ENCODE results near the gene EBF3. TPM values are rescaled to one million over a fixed set of nuclear protein-coding genes. Genes with fewer than 3 reads are reported as not detected.

Gene EBF3
- total RNA-seq, 1 experiment from 2014 or later = not detected

GRCh38 chr10:129800796-129801340 is 163.2 kb downstream of the EBF3 start:
- Mint-ChIP-seq H3K9me3 (ENCODE audit: low read depth, unreplicated experiment) (peaks cover 11% of the 10 kb centered on the region), H3K27me3 (ENCODE audit: unreplicated experiment) (no peaks in the 10 kb centered on the region), H3K36me3 (ENCODE audit: insufficient read depth, unreplicated experiment) (no peaks in the 10 kb centered on the region), H3K27ac (ENCODE audit: unreplicated experiment) (no peak overlapping the region), H3K4me3 (ENCODE audit: low read depth, unreplicated experiment) (no peak overlapping the region), H3K4me1 (ENCODE audit: low read depth, unreplicated experiment) (no peaks in the 10 kb centered on the region)
- intact Hi-C loops (cut with micrococcal nuclease; ENCODE audit: unreplicated experiment) = no loop called here
- TF ChIP-seq, protein P1, sequence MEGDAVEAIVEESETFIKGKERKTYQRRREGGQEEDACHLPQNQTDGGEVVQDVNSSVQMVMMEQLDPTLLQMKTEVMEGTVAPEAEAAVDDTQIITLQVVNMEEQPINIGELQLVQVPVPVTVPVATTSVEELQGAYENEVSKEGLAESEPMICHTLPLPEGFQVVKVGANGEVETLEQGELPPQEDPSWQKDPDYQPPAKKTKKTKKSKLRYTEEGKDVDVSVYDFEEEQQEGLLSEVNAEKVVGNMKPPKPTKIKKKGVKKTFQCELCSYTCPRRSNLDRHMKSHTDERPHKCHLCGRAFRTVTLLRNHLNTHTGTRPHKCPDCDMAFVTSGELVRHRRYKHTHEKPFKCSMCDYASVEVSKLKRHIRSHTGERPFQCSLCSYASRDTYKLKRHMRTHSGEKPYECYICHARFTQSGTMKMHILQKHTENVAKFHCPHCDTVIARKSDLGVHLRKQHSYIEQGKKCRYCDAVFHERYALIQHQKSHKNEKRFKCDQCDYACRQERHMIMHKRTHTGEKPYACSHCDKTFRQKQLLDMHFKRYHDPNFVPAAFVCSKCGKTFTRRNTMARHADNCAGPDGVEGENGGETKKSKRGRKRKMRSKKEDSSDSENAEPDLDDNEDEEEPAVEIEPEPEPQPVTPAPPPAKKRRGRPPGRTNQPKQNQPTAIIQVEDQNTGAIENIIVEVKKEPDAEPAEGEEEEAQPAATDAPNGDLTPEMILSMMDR (IDR thresholded peaks at IDR 0.05; ENCODE audit: unreplicated experiment) = no peak
- CTCF ChIA-PET = no interaction called here
- no TSS peak for BruUV-seq (replicated peaks)
- no peak for DNase-seq

- Mint-ChIP-seq H3K4me3 (ENCODE audit: low read depth, unreplicated experiment) (no peak overlapping the region), H3K4me1 (ENCODE audit: low read depth, unreplicated experiment) (no peaks in the 10 kb centered on the region), H3K27ac (ENCODE audit: unreplicated experiment) (no peak overlapping the region), H3K36me3 (ENCODE audit: insufficient read depth, unreplicated experiment) (no peaks in the 10 kb centered on the region), H3K9me3 (ENCODE audit: low read depth, unreplicated experiment) (peaks cover 12% of the 10 kb centered on the region), H3K27me3 (ENCODE audit: unreplicated experiment) (no peaks in the 10 kb centered on the region)
- no TSS peak for BruUV-seq (replicated peaks)
- intact Hi-C loops (cut with micrococcal nuclease; ENCODE audit: unreplicated experiment) = no loop called here
- no peak for DNase-seq
- TF ChIP-seq, protein P1 (IDR thresholded peaks at IDR 0.05; ENCODE audit: unreplicated experiment) = no peak
- CTCF ChIA-PET = no interaction called here
These were observed 164.1 kb downstream of the EBF3 start for GRCh38 chr10:129799942-129800341.

DNA sequence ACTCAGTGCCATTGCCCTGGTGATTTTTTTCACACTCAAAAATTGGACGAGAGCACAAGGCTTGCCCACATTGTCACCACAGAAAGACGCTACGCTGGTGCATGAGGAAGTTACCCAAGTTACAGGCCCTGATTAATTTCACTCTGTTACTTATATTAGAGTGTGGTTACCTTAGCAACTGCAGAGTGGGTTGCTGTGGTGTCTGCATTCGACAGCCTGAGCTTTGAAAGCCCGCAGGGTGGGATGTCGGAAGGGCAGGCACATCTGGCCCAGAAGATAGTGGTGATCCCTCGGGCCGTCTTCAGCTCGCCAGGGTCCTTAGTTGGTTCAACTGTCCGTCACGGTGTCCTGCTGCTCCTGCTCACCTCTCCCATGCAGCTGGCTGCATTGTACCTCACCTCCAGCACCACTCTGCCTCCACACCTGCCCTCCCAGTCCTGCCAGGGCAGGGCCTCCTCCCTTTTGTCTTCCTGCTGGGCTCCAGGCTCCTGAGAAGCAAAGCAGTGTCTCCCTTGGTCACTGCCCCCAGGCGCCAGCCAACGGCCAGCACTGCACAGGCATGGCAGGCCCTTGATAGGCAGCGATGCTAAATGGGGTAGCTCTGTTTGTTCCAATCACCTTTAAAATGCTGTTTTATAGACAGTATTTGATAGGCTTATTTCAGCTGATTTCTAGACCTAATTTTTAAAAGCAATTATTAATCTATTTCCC is 167.2 kb downstream of the EBF3 start:
- no TSS peak for BruUV-seq (replicated peaks)
- DNase-seq = no peak
- CTCF ChIA-PET = no interaction called here
- H3K27ac Mint-ChIP-seq (ENCODE audit: unreplicated experiment) = no peak overlapping the region
- no peaks in the 10 kb centered on the region for H3K36me3 Mint-ChIP-seq (ENCODE audit: insufficient read depth, unreplicated experiment)
- H3K27me3 Mint-ChIP-seq (ENCODE audit: unreplicated experiment) = no peaks in the 10 kb centered on the region
- no peaks in the 10 kb centered on the region for H3K4me1 Mint-ChIP-seq (ENCODE audit: low read depth, unreplicated experiment)
- intact Hi-C loops (cut with micrococcal nuclease; ENCODE audit: unreplicated experiment) = no loop called here
- TF ChIP-seq, protein P1 (IDR thresholded peaks at IDR 0.05; ENCODE audit: unreplicated experiment) = no peak
- H3K9me3 Mint-ChIP-seq (ENCODE audit: low read depth, unreplicated experiment) = peaks cover 9% of the 10 kb centered on the region
- no peak overlapping the region for H3K4me3 Mint-ChIP-seq (ENCODE audit: low read depth, unreplicated experiment)

GRCh38 chr10:129793996-129794395 is 170.1 kb downstream of the EBF3 start:
- no peak overlapping the region for H3K4me3 Mint-ChIP-seq (ENCODE audit: low read depth, unreplicated experiment)
- H3K9me3 Mint-ChIP-seq (ENCODE audit: low read depth, unreplicated experiment) = peaks cover 9% of the 10 kb centered on the region
- H3K27me3 Mint-ChIP-seq (ENCODE audit: unreplicated experiment) = no peaks in the 10 kb centered on the region
- CTCF ChIA-PET = no interaction called here
- no peaks in the 10 kb centered on the region for H3K4me1 Mint-ChIP-seq (ENCODE audit: low read depth, unreplicated experiment)
- intact Hi-C loops (cut with micrococcal nuclease; ENCODE audit: unreplicated experiment) = no loop called here
- TF ChIP-seq, protein P1 (IDR thresholded peaks at IDR 0.05; ENCODE audit: unreplicated experiment) = no peak
- H3K36me3 Mint-ChIP-seq (ENCODE audit: insufficient read depth, unreplicated experiment) = no peaks in the 10 kb centered on the region
- BruUV-seq (replicated peaks) = no TSS peak
- no peak overlapping the region for H3K27ac Mint-ChIP-seq (ENCODE audit: unreplicated experiment)
- no peak for DNase-seq

Measured in Calu3 (cell line).